Thyroid gland (tissue), 4 donors: ENCODE measurements around the gene MRPL2. TPM values are rescaled to one million over a fixed set of nuclear protein-coding genes. Genes with fewer than 3 reads are reported as not detected.

ENCODE experiments used
- DNase-seq, 2 donors: peaks; one replicate each; pipeline ENCODE4 v3.0.0-alpha.2; 2019
- H3K27ac ChIP-seq, 3 donors: fragments of 200-600 bp; sonication (generic); 1 replicate in 2 of 3; 2 replicates in 1 of 3; pipeline ENCODE4 v1.5.1; 2016 to 2019; ENCODE audit warnings: mild to moderate bottlenecking in 1 of 3, moderate library complexity in 1 of 3
- H3K27me3 ChIP-seq: fragments of 200-600 bp; sonication (generic); one replicate; pipeline ENCODE4 v1.5.1; 2019
- H3K36me3 ChIP-seq, 2 donors: fragments of 200-600 bp; sonication (generic); one replicate each; pipeline ENCODE4 v1.5.1; 2016 to 2019
- H3K4me1 ChIP-seq, 2 donors: fragments of 200-600 bp; sonication (generic); one replicate each; pipeline ENCODE4 v1.5.1; 2017 to 2019
- H3K4me3 ChIP-seq, 3 donors: fragments of 200-600 bp; sonication (generic); replicated peaks in 1 of 3; 1 replicate in 2 of 3; 2 replicates in 1 of 3; pipeline ENCODE4 v1.5.1; 2016; ENCODE audit warnings: mild to moderate bottlenecking in 1 of 3
- H3K9me3 ChIP-seq: fragments of 200-600 bp; sonication (generic); one replicate; pipeline ENCODE4 v1.5.1; 2017
- CTCF ChIP-seq, 6 experiments: fragments of 200-600 bp in 3 of 6; fragments of 450-650 bp in 3 of 6; sonication (generic) in 3 of 6; IDR thresholded peaks; one replicate each; pipeline ENCODE4 v1.5.1; 2016 to 2019; ENCODE audit warnings: antibody characterized with exemption in 6 of 6, mild to moderate bottlenecking in 2 of 6, inconsistent platforms in 1 of 6, moderate library complexity in 1 of 6
- POLR2A ChIP-seq, 2 donors: fragments of 450-650 bp; IDR thresholded peaks; one replicate each; pipeline ENCODE4 v1.6.1; 2017; ENCODE audit warnings: antibody characterized with exemption in 2 of 2, mild to moderate bottlenecking in 2 of 2, moderate library complexity in 1 of 2
- WGBS, 2 donors: methylation state at CpG; one replicate each; pipeline ENCODE4 v1.1.5; 2017; 5-methylcytosine and 5-hydroxymethylcytosine counted together
- intact Hi-C: fragments of 100-400 bp; cut with DNase I; formaldehyde crosslinking; loops from one replicate; pipeline ENCODE4 v1.15.1; 2023
- total RNA-seq, 4 donors: library from RNA; depleted of rRNA; stranded (reverse); fragments of >200 nt; gene quantifications; one replicate each; pipeline ENCODE4 v1.2.3, GENCODE V29; 2016

Gene MRPL2
- total RNA-seq, 4 donors from 2014 or later: 12.9 to 31.9 (median 17.7) TPM

- no peaks in the 10 kb centered on the region for H3K27me3 ChIP-seq
- peak within 1 kb of the TSS; percentile 86 to 91 (median 86) for H3K27ac ChIP-seq
- intact Hi-C loops: loop anchor here (5.0 kb wide), 1 partner anchor 36 kb away; no protein-coding TSS in a partner anchor
- TF ChIP-seq CTCF (IDR thresholded peaks at IDR 0.05): no peak
- peak; percentile 42 to 91 for TF ChIP-seq POLR2A (IDR thresholded peaks at IDR 0.05)
- peaks cover 19 to 22% of the 10 kb centered on the region in 2 donors for H3K36me3 ChIP-seq
- peak; percentile 95 to 96 for DNase-seq
- 2 to 3% methylated on average over 19 to 21 of the region's 45 CpGs for WGBS, 2 donors
- H3K9me3 ChIP-seq: no peaks in the 10 kb centered on the region
- peak within 1 kb of the TSS; percentile 5 to 61 (median 61) for H3K4me3 ChIP-seq
- peaks cover 20 to 27% of the 10 kb centered on the region in 2 donors for H3K4me1 ChIP-seq
These were observed 5.6 kb downstream of the MRPL2 start, which contains the start of gene CUL7 for GRCh38 chr6:43053545-43054205. Gene CUL7 (minus strand): TSS chr6:43053851. CDS start chr6:43052788, 1,063 bp downstream.

- intact Hi-C loops: loop anchor here (5.0 kb wide), 1 partner anchor 36 kb away; no protein-coding TSS in a partner anchor
These were observed 6.2 kb downstream of the MRPL2 start for GRCh38 chr6:43052842-43053544.

GRCh38 chr6:43052225-43052841 is 6.9 kb downstream of the MRPL2 start:
- Histone ChIP-seq H3K4me1 (peaks cover 14 to 16% of the 10 kb centered on the region in 2 donors), H3K9me3 (no peaks in the 10 kb centered on the region), H3K36me3 (peaks cover 27 to 32% of the 10 kb centered on the region in 2 donors), H3K27me3 (no peaks in the 10 kb centered on the region), H3K4me3 (no peak overlapping the region), H3K27ac (peak overlapping the region in 2 of 3 donors; percentile 86)
- intact Hi-C loops: loop anchor here (5.0 kb wide), 1 partner anchor 35 kb away; no protein-coding TSS in a partner anchor
- no peak for TF ChIP-seq CTCF (IDR thresholded peaks at IDR 0.05)
- TF ChIP-seq POLR2A (IDR thresholded peaks at IDR 0.05): no peak
- WGBS, 2 donors: 90 to 93% methylated on average over 17 to 18 of the region's 19 CpGs
- DNase-seq: no peak

More at GRCh38 chr6:43052842-43053544, 6.2 kb downstream of the MRPL2 start:
- TF ChIP-seq POLR2A (IDR thresholded peaks at IDR 0.05) (no peak), CTCF (IDR thresholded peaks at IDR 0.05) (no peak)
- peaks cover 14 to 20% of the 10 kb centered on the region in 2 donors for H3K4me1 ChIP-seq
- H3K36me3 ChIP-seq: peaks cover 25 to 26% of the 10 kb centered on the region in 2 donors
- 18 to 21% methylated on average over 22 of the region's 22 CpGs for WGBS, 2 donors
- DNase-seq: peak; percentile 41 to 47
- H3K9me3 ChIP-seq: no peaks in the 10 kb centered on the region
- H3K27me3 ChIP-seq: no peaks in the 10 kb centered on the region
- H3K27ac ChIP-seq: peak overlapping the region; percentile 86 to 91 (median 86)
- H3K4me3 ChIP-seq: peak overlapping the region; percentile 5 to 61 (median 61)

- DNase-seq: no peak
- intact Hi-C loops: loop anchor here (5.0 kb wide), 1 partner anchor 34 kb away; no protein-coding TSS in a partner anchor
- Histone ChIP-seq H3K4me3 (no peak overlapping the region), H3K9me3 (no peaks in the 10 kb centered on the region), H3K27ac (no peak overlapping the region), H3K36me3 (peaks cover 27 to 28% of the 10 kb centered on the region in 2 donors), H3K27me3 (no peaks in the 10 kb centered on the region), H3K4me1 (peaks cover 14 to 16% of the 10 kb centered on the region in 2 donors)
- TF ChIP-seq POLR2A (IDR thresholded peaks at IDR 0.05) (no peak), CTCF (IDR thresholded peaks at IDR 0.05) (no peak)
- 92 to 94% methylated on average over 12 to 17 of the region's 17 CpGs for WGBS, 2 donors
These were observed 8.3 kb downstream of the MRPL2 start for GRCh38 chr6:43050981-43051380.
